H54 (cell line): ENCODE measurements around the gene MYH3.
A peak's percentile ranks its signal among the peaks of the same experiment; 100 is the strongest.

Experiments used
- DNase-seq: peaks from one replicate; pipeline ENCODE4 v3.0.0; 2011; ENCODE audit warnings: low spot score, mixed read lengths; ENCODE audit not compliant: insufficient read length
- FAIRE-seq: peaks from 3 replicates; lab custom pipeline; 2011; peaks lifted over from hg19 to GRCh38; lab: Jason Lieb, UNC
- POLR2A ChIP-seq: IDR thresholded peaks from 2 replicates; pipeline ENCODE4 v1.6.1; 2011; ENCODE audit warnings: low read depth, mild to moderate bottlenecking, low read length

Gene MYH3

GRCh38 chr17:10666906-10667305 is 9.8 kb upstream of the MYH3 start:
- no peak for DNase-seq
- TF ChIP-seq POLR2A, result no peak
- FAIRE-seq, result no peak

- no peak for FAIRE-seq
- no peak for DNase-seq
- no peak for TF ChIP-seq POLR2A
Observed at GRCh38 chr17:10664571-10664970, 7.5 kb upstream of the MYH3 start.

- DNase-seq (no peak), FAIRE-seq (no peak)
- TF ChIP-seq POLR2A, result no peak
Observed at GRCh38 chr17:10663231-10663630, 6.1 kb upstream of the MYH3 start.

- no peak for FAIRE-seq
- no peak for DNase-seq
- no peak for TF ChIP-seq POLR2A
Observed at GRCh38 chr17:10661437-10661836, 4.3 kb upstream of the MYH3 start.

GRCh38 chr17:10657879-10658278 is 770 bp upstream of the MYH3 start:
- FAIRE-seq (no peak), DNase-seq (no peak)
- no peak for TF ChIP-seq POLR2A

GRCh38 chr17:10653987-10654386 is 3.1 kb downstream of the MYH3 start:
- no peak for FAIRE-seq
- no peak for TF ChIP-seq POLR2A
- no peak for DNase-seq

- no peak for TF ChIP-seq POLR2A
- FAIRE-seq (no peak), DNase-seq (no peak)
Observed at GRCh38 chr17:10652984-10653659, 4.0 kb downstream of the MYH3 start.

- FAIRE-seq, result no peak
- TF ChIP-seq POLR2A, result no peak
Observed at GRCh38 chr17:10651927-10652326, 5.2 kb downstream of the MYH3 start.

GRCh38 chr17:10649602-10650001 is 7.5 kb downstream of the MYH3 start:
- FAIRE-seq, result no peak
- TF ChIP-seq POLR2A, result no peak
- DNase-seq, result no peak

More at GRCh38 chr17:10651927-10652326, 5.2 kb downstream of the MYH3 start:
- DNase-seq, result no peak

GRCh38 chr17:10648956-10649355 is 8.2 kb downstream of the MYH3 start:
- no peak for TF ChIP-seq POLR2A
- no peak for DNase-seq
- FAIRE-seq, result no peak

GRCh38 chr17:10648381-10648780 is 8.7 kb downstream of the MYH3 start:
- DNase-seq (no peak), FAIRE-seq (no peak)
- TF ChIP-seq POLR2A, result no peak

- no peak for TF ChIP-seq POLR2A
- DNase-seq (peak; percentile 29), FAIRE-seq (no peak)
Observed at GRCh38 chr17:10646392-10646990, 10.6 kb downstream of the MYH3 start.

- TF ChIP-seq POLR2A, result no peak
- FAIRE-seq, result no peak
- DNase-seq, result no peak
Observed at GRCh38 chr17:10640475-10640874, 16.6 kb downstream of the MYH3 start.

GRCh38 chr17:10638151-10638550 is 19.0 kb downstream of the MYH3 start:
- DNase-seq (no peak), FAIRE-seq (no peak)

GRCh38 chr17:10635290-10635689 is 21.8 kb downstream of the MYH3 start:
- FAIRE-seq (no peak), DNase-seq (no peak)
- TF ChIP-seq POLR2A, result no peak

More at GRCh38 chr17:10638151-10638550, 19.0 kb downstream of the MYH3 start:
- no peak for TF ChIP-seq POLR2A
